ENCODE measurements around the gene TENM3. TPM values are rescaled to one million over a fixed set of nuclear protein-coding genes. Genes with fewer than 3 reads are reported as not detected.

The TENM3 gene
- total RNA-seq, 4 donors from 2014 or later = 0.69 to 8.2 (median 2.3) TPM

- intact Hi-C loops (cut with DNase I; ENCODE audit: low total_unique reads) = no loop called here
- no peak for DNase-seq (ENCODE audit: low spot score in 2 of 2)
Measured at GRCh38 chr4:182765987-182766856, 523.0 kb downstream of the TENM3 start.

GRCh38 chr4:182766857-182767250, 523.7 kb downstream of the TENM3 start:
- no peak overlapping the region for H3K4me3 ChIP-seq (ENCODE audit: low read depth, poor library complexity, severe bottlenecking)
- no peak for TF ChIP-seq POLR2A (IDR thresholded peaks at IDR 0.05)
- no peak for TF ChIP-seq CTCF (IDR thresholded peaks at IDR 0.05)
- no peak for DNase-seq (ENCODE audit: low spot score in 2 of 2)
- WGBS, 2 donors = 95 to 96% methylated on average over 5 of the region's 5 CpGs
- intact Hi-C loops (cut with DNase I; ENCODE audit: low total_unique reads) = no loop called here

More at GRCh38 chr4:182765987-182766856, 523.0 kb downstream of the TENM3 start:
- WGBS, 2 donors = 67 to 68% methylated on average over 7 of the region's 7 CpGs
- TF ChIP-seq POLR2A (IDR thresholded peaks at IDR 0.05) (no peak), CTCF (IDR thresholded peaks at IDR 0.05) (no peak)
- no peak overlapping the region for H3K4me3 ChIP-seq (ENCODE audit: low read depth, poor library complexity, severe bottlenecking)

DNA sequence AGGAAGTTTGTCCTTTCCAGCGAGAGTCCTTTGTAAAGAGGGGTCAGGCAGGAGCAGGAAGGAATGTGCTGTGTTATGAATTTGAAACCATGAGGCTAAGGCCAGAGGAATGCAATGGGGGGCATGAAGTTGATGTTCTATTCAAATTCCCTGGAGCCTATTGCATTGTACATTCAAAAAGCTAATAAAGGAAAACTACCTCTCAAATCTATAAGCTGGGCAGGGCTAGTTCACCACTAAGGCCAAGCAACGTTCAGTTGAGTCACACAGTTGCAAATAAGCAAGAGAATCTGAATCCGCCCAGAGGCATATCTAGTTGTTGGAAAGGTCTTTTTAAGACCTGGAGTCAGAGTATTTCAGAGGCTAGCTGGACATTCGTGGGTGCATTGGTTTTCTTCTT, 525.6 kb downstream of the TENM3 start:
- WGBS, 2 donors = 65 to 72% methylated on average over 4 of the region's 4 CpGs
- intact Hi-C loops (cut with DNase I; ENCODE audit: low total_unique reads) = no loop called here
- no peak for DNase-seq (ENCODE audit: low spot score in 2 of 2)
- no peak overlapping the region for H3K4me3 ChIP-seq (ENCODE audit: low read depth, poor library complexity, severe bottlenecking)
- no peak for TF ChIP-seq POLR2A (IDR thresholded peaks at IDR 0.05)
- TF ChIP-seq CTCF (IDR thresholded peaks at IDR 0.05) = no peak

GRCh38 chr4:182770259-182770995, 527.2 kb downstream of the TENM3 start:
- intact Hi-C loops (cut with DNase I; ENCODE audit: low total_unique reads) = no loop called here
- 84 to 90% methylated on average over 14 of the region's 14 CpGs for WGBS, 2 donors
- H3K4me3 ChIP-seq (ENCODE audit: low read depth, poor library complexity, severe bottlenecking) = no peak overlapping the region
- TF ChIP-seq CTCF (IDR thresholded peaks at IDR 0.05) (no peak), POLR2A (IDR thresholded peaks at IDR 0.05) (no peak)
- DNase-seq (ENCODE audit: low spot score in 2 of 2) = no peak

DNA sequence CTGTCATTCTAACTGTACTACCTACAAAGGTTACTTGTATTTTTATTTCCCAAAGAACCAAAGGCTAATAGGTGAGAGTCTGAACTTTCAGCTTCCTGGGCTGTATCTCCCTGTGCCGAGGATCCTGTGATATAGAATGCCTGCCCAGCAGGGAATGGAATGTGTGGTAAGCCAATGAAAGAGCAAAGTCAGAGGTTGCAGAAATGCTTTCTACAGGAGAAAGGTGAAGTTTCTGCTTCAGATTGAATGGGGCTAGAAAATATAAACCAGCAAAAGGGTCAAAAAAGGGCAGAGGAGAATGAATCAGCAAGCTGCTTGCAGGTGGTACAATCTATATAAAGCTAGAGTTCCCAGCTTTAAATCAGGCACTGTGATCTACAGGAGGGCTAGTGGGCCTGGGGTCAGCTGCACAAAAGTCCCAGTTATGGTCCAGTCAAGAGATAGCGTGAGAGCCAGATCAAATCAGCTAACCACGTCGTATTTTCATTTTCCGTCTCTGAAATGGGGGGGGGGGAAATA, 527.9 kb downstream of the TENM3 start:
- DNase-seq (ENCODE audit: low spot score in 2 of 2) = no peak
- no peak overlapping the region for H3K4me3 ChIP-seq (ENCODE audit: low read depth, poor library complexity, severe bottlenecking)
- intact Hi-C loops (cut with DNase I; ENCODE audit: low total_unique reads) = no loop called here
- 62 to 81% methylated on average over 5 of the region's 5 CpGs for WGBS, 2 donors
- TF ChIP-seq CTCF (IDR thresholded peaks at IDR 0.05) (no peak), POLR2A (IDR thresholded peaks at IDR 0.05) (no peak)

All from lower leg skin (tissue), 4 donors.